Spleen (tissue), 11 donors: ENCODE data around the gene P2RX4. TPM values are rescaled to one million over a fixed set of nuclear protein-coding genes. Genes with fewer than 3 reads are reported as not detected.

ENCODE experiments used
- DNase-seq: peaks from one replicate; pipeline ENCODE4 v3.0.0-alpha.2; 2020
- H3K27ac ChIP-seq, 8 donors: fragments of 200-600 bp; sonication (generic) in 7 of 8; 1 replicate in 4 of 8; 2 replicates in 4 of 8; pipeline versions ENCODE4 v1.5.0 to v1.8.0; 2016 to 2021; ENCODE audit warnings: inconsistent platforms in 4 of 8, mild to moderate bottlenecking in 4 of 8, moderate library complexity in 1 of 8
- H3K27me3 ChIP-seq, 7 donors: fragments of 200-600 bp; sonication (generic) in 6 of 7; replicated peaks in 1 of 7; 1 replicate in 4 of 7; 2 replicates in 3 of 7; pipeline versions ENCODE4 v1.5.0 to v1.8.0; 2016 to 2021; ENCODE audit warnings: inconsistent platforms in 3 of 7, mild to moderate bottlenecking in 1 of 7
- H3K36me3 ChIP-seq, 6 donors: fragments of 200-600 bp; sonication (generic) in 5 of 6; 1 replicate in 4 of 6; 2 replicates in 2 of 6; pipeline versions ENCODE4 v1.5.0 to v1.8.0; 2016 to 2021; ENCODE audit warnings: inconsistent platforms in 2 of 6
- H3K4me1 ChIP-seq, 6 donors: fragments of 200-600 bp; sonication (generic) in 5 of 6; 1 replicate in 3 of 6; 2 replicates in 3 of 6; pipeline versions ENCODE4 v1.5.0 to v1.8.0; 2016 to 2021; ENCODE audit warnings: inconsistent platforms in 3 of 6
- H3K4me3 ChIP-seq, 8 donors: fragments of 200-600 bp; sonication (generic) in 7 of 8; 1 replicate in 4 of 8; 2 replicates in 4 of 8; pipeline versions ENCODE4 v1.5.0 to v1.8.0; 2016 to 2021; ENCODE audit warnings: inconsistent platforms in 4 of 8, mild to moderate bottlenecking in 4 of 8, moderate library complexity in 2 of 8
- H3K9me3 ChIP-seq, 8 donors: fragments of 200-600 bp; sonication (generic) in 7 of 8; 1 replicate in 4 of 8; 2 replicates in 4 of 8; pipeline versions ENCODE4 v1.5.0 to v1.8.0; 2016 to 2021; ENCODE audit warnings: inconsistent platforms in 4 of 8
- CTCF ChIP-seq, 11 experiments: fragments of 200-600 bp in 7 of 11; fragments of 450-650 bp in 4 of 11; sonication (generic) in 4 of 11; IDR thresholded peaks in 8 of 11; conservative IDR thresholded peaks in 3 of 11; 1 replicate in 7 of 11; 2 replicates in 4 of 11; pipeline versions ENCODE4 v1.4.0 to v1.8.0; 2016 to 2021; ENCODE audit warnings: antibody characterized with exemption in 11 of 11, inconsistent platforms in 4 of 11, mild to moderate bottlenecking in 1 of 11
- POLR2A ChIP-seq, 3 donors: fragments of 450-650 bp; IDR thresholded peaks; one replicate each; pipeline ENCODE4 v1.5.1; 2017; ENCODE audit warnings: antibody characterized with exemption in 3 of 3, mild to moderate bottlenecking in 1 of 3
- POLR2AphosphoS5 ChIP-seq, 3 donors: sonication (generic); formaldehyde crosslinking; IDR thresholded peaks; one replicate each; pipeline ENCODE4 v1.5.1; 2017; ENCODE audit warnings: antibody characterized with exemption in 3 of 3
- WGBS, 5 donors: extraction: QIAGEN DNeasy Blood & Tissue Kit in 3 of 5; methylation state at CpG; one replicate each; pipeline versions ENCODE4 v1.1.5 to v1.1.7; 2013 to 2018; 5-methylcytosine and 5-hydroxymethylcytosine counted together
- intact Hi-C: fragments of 100-400 bp; cut with DNase I; formaldehyde crosslinking; loops from one replicate; pipeline ENCODE4 v1.15.0; 2023; ENCODE audit warnings: low total_unique reads
- polyA plus RNA-seq, 3 donors: library from polyadenylated mRNA; stranded (reverse); fragments of 200-250 nt; gene quantifications; one replicate each; pipeline ENCODE4 v1.2.1, GENCODE V29; 2013
- total RNA-seq, 7 donors: library from RNA; depleted of rRNA in 3 of 7; stranded (reverse); fragments of >200 nt in 3 of 7; fragmentation: NEBNext Ultra II Directional in 4 of 7; extraction: Animal tissue kit (Norgen Biotek cat#: 25700) in 4 of 7; gene quantifications; one replicate each; pipeline versions ENCODE4 v1.1.0 to v1.2.1, GENCODE V29; 2016 to 2021
- donor health status: healthy with polysubstance abuse.
- donor health status: DM: no; HTN: no; CAD: no; lungs with moderate emphysema.
- donor health status: DM: no; HTN: no; CAD: no.
- donor health status: Bipolar disorder and iron deficiency.
- donor health status: healthy.
- donor health status: DM: no; HTN: no; CAD: no.
- donor health status: DM: yes; HTN: yes; CAD: no.

The P2RX4 gene
- total and polyA plus RNA-seq, 10 donors: 12.0 to 97.9 (median 34.8) TPM

- no peak for DNase-seq
- Histone ChIP-seq H3K27ac (no peak overlapping the region), H3K27me3 (no peaks in the 10 kb centered on the region), H3K36me3 (peaks cover 0 to 100% (median 83%) of the 10 kb centered on the region in 6 donors), H3K4me3 (no peak overlapping the region), H3K4me1 (no peaks in the 10 kb centered on the region), H3K9me3 (no peaks in the 10 kb centered on the region)
- intact Hi-C loops: no loop called here
- TF ChIP-seq POLR2A (IDR thresholded peaks at IDR 0.05): no peak
- TF ChIP-seq CTCF (IDR thresholded peaks at IDR 0.05 in 8 of 11, conservative IDR thresholded peaks at IDR 0.05 in 3 of 11): no peak
- TF ChIP-seq POLR2AphosphoS5 (IDR thresholded peaks at IDR 0.05): peak in 1 of 3 donors; percentile 3
- WGBS, 5 donors: 89 to 99% (median 91%) methylated on average over 8 of the region's 8 CpGs
These were observed 54.2 kb downstream of the P2RX4 start for GRCh38 chr12:121264135-121264534.

- H3K4me1 ChIP-seq: no peaks in the 10 kb centered on the region
- no peaks in the 10 kb centered on the region for H3K27me3 ChIP-seq
- 83 to 94% (median 89%) methylated on average over 10 of the region's 10 CpGs for WGBS, 5 donors
- H3K36me3 ChIP-seq: peaks cover 0 to 100% (median 82%) of the 10 kb centered on the region in 6 donors
- H3K4me3 ChIP-seq: no peak overlapping the region
- intact Hi-C loops: no loop called here
- no peak overlapping the region for H3K27ac ChIP-seq
- no peak for DNase-seq
- no peaks in the 10 kb centered on the region for H3K9me3 ChIP-seq
- TF ChIP-seq POLR2A (IDR thresholded peaks at IDR 0.05) (no peak), POLR2AphosphoS5 (IDR thresholded peaks at IDR 0.05) (no peak), CTCF (IDR thresholded peaks at IDR 0.05 in 8 of 11, conservative IDR thresholded peaks at IDR 0.05 in 3 of 11) (no peak)
These were observed 55.1 kb downstream of the P2RX4 start for GRCh38 chr12:121264951-121265515.

GRCh38 chr12:121267822-121268221, 57.9 kb downstream of the P2RX4 start:
- WGBS, 5 donors: 92 to 100% (median 100%) methylated on average over 1 of the region's 1 CpG
- no peak overlapping the region for H3K4me3 ChIP-seq
- H3K9me3 ChIP-seq: no peaks in the 10 kb centered on the region
- DNase-seq: no peak
- H3K27me3 ChIP-seq: no peaks in the 10 kb centered on the region
- H3K27ac ChIP-seq: no peak overlapping the region
- no peaks in the 10 kb centered on the region for H3K4me1 ChIP-seq
- intact Hi-C loops: no loop called here
- peaks cover 0 to 100% (median 68%) of the 10 kb centered on the region in 6 donors for H3K36me3 ChIP-seq
- no peak for TF ChIP-seq POLR2A (IDR thresholded peaks at IDR 0.05)
- no peak for TF ChIP-seq POLR2AphosphoS5 (IDR thresholded peaks at IDR 0.05)
- TF ChIP-seq CTCF (IDR thresholded peaks at IDR 0.05 in 8 of 11, conservative IDR thresholded peaks at IDR 0.05 in 3 of 11): no peak

- Histone ChIP-seq H3K9me3 (no peaks in the 10 kb centered on the region), H3K4me1 (peaks cover 0 to 34% (median 19%) of the 10 kb centered on the region in 6 donors), H3K27ac (peak overlapping the region in 2 of 8 donors; percentile 4 to 15), H3K27me3 (no peaks in the 10 kb centered on the region), H3K36me3 (peaks cover 0 to 79% (median 47%) of the 10 kb centered on the region in 6 donors), H3K4me3 (no peak overlapping the region)
- DNase-seq: no peak
- intact Hi-C loops: no loop called here
- WGBS, 5 donors: 93 to 96% (median 94%) methylated on average over 14 of the region's 14 CpGs
- TF ChIP-seq POLR2A (IDR thresholded peaks at IDR 0.05): no peak
- TF ChIP-seq CTCF (IDR thresholded peaks at IDR 0.05 in 8 of 11, conservative IDR thresholded peaks at IDR 0.05 in 3 of 11): no peak
- TF ChIP-seq POLR2AphosphoS5 (IDR thresholded peaks at IDR 0.05): no peak
These were observed 63.5 kb downstream of the P2RX4 start for GRCh38 chr12:121273364-121273896.
